Endothelial cell of umbilical vein (primary cell): ENCODE data around the gene SLC25A40. TPM values are rescaled to one million over a fixed set of nuclear protein-coding genes. Genes with fewer than 3 reads are reported as not detected.

ENCODE experiments used
- BruUV-seq: library from RNA; stranded (reverse); fragments of 400-500 nt; replicated peaks from 2 replicates; lab custom pipeline; 2021; lab: Mats Ljungman, UMichigan
- CTCF ChIA-PET: fragments of 300-600, 350-600 bp; sonication (Branson Sonifier 250); formaldehyde crosslinking; loops from one replicate; lab custom pipeline; 2021; ENCODE audit warnings: antibody characterized with exemption, inconsistent platforms; lab: Charles Lee
- POLR2A ChIA-PET: fragments of 300-600, 350-600 bp; sonication (Branson Sonifier 250); formaldehyde crosslinking; loops from one replicate; lab custom pipeline; 2021; ENCODE audit warnings: antibody characterized with exemption, inconsistent platforms; lab: Charles Lee
- DNase-seq: peaks from one replicate; pipeline ENCODE4 v3.0.0-alpha.2; 2011; ENCODE audit warnings: low read depth, low spot score
- FAIRE-seq: peaks from 2 replicates; lab custom pipeline; 2011; peaks lifted over from hg19 to GRCh38; lab: Jason Lieb, UNC
- H2AFZ ChIP-seq: 2 replicates; pipeline ENCODE4 v1.6.0; 2012; ENCODE audit warnings: low read depth, low read length, control low read depth, inconsistent platforms
- H3K27ac ChIP-seq: 2 replicates; pipeline ENCODE4 v1.5.1; 2011; ENCODE audit warnings: low read depth, mild to moderate bottlenecking, control low read depth, low read length, moderate library complexity; ENCODE audit not compliant: insufficient read depth
- H3K27me3 ChIP-seq, 2 experiments: 2 replicates each; pipeline versions ENCODE4 v1.6.0 to v1.6.1; 2011; ENCODE audit warnings: low read length in 2 of 2, mixed read lengths in 1 of 2; ENCODE audit not compliant: control insufficient read depth in 2 of 2, insufficient read depth in 2 of 2
- H3K36me3 ChIP-seq, 2 experiments: 2 replicates in 1 of 2; 3 replicates in 1 of 2; pipeline ENCODE4 v1.5.1; 2011; ENCODE audit warnings: low read length in 2 of 2, mild to moderate bottlenecking in 1 of 2, moderate library complexity in 1 of 2; ENCODE audit not compliant: control insufficient read depth in 2 of 2, insufficient read depth in 2 of 2; ENCODE audit errors: extremely low read depth in 1 of 2
- H3K4me1 ChIP-seq: 3 replicates; pipeline ENCODE4 v1.5.1; 2011; ENCODE audit warnings: mild to moderate bottlenecking, low read length; ENCODE audit not compliant: control insufficient read depth, insufficient read depth; ENCODE audit errors: extremely low read depth
- H3K4me2 ChIP-seq: 2 replicates; pipeline ENCODE4 v1.6.1; 2011; ENCODE audit warnings: low read length, control low read depth, mixed read lengths; ENCODE audit not compliant: insufficient read depth
- H3K4me3 ChIP-seq, 3 experiments: fragments of 200-600 bp in 1 of 3; sonication (generic), shearing (Covaris generic) in 1 of 3; replicated peaks in 1 of 3; 2 replicates each; pipeline ENCODE4 v1.5.1; 2011 to 2016; ENCODE audit warnings: control low read depth in 3 of 3, low read length in 3 of 3, mild to moderate bottlenecking in 2 of 3, inconsistent platforms in 1 of 3, low read depth in 1 of 3, moderate library complexity in 1 of 3; ENCODE audit not compliant: insufficient read depth in 1 of 3
- H3K79me2 ChIP-seq: 2 replicates; pipeline ENCODE4 v1.6.0; 2012; ENCODE audit warnings: low read length, inconsistent platforms; ENCODE audit not compliant: control insufficient read depth, insufficient read depth
- H3K9ac ChIP-seq: replicated peaks from 2 replicates; pipeline ENCODE3; 2011; ENCODE audit warnings: low read length, control low read depth; ENCODE audit not compliant: insufficient read depth; ENCODE audit errors: extremely low read depth
- H3K9me1 ChIP-seq: replicated peaks from 3 replicates; pipeline ENCODE4 v1.6.0; 2011; ENCODE audit warnings: mild to moderate bottlenecking, low read length; ENCODE audit not compliant: control insufficient read depth, insufficient read depth; ENCODE audit errors: extremely low read depth
- H3K9me3 ChIP-seq: replicated peaks from 2 replicates; pipeline ENCODE4 v1.5.1; 2012; ENCODE audit warnings: low read length, inconsistent platforms; ENCODE audit not compliant: control insufficient read depth, insufficient read depth
- H4K20me1 ChIP-seq: replicated peaks from 2 replicates; pipeline ENCODE3; 2011; ENCODE audit warnings: mild to moderate bottlenecking, low read length; ENCODE audit not compliant: control insufficient read depth, insufficient read depth; ENCODE audit errors: extremely low read depth
- CTCF ChIP-seq, 2 donors: IDR thresholded peaks; 1 replicate in 1 of 2; 2 replicates in 1 of 2; pipeline ENCODE4 v1.5.1; 2011; ENCODE audit warnings: low read length in 2 of 2, mild to moderate bottlenecking in 2 of 2, moderate library complexity in 2 of 2, control low read depth in 1 of 2, inconsistent platforms in 1 of 2, low read depth in 1 of 2; ENCODE audit not compliant: insufficient read depth in 1 of 2; ENCODE audit errors: extremely low read depth in 1 of 2
- EZH2 ChIP-seq: IDR thresholded peaks from 2 replicates; pipeline ENCODE4 v1.6.1; 2012; ENCODE audit warnings: borderline replicate concordance, low read depth, mild to moderate bottlenecking, moderate library complexity, low read length, inconsistent platforms; ENCODE audit not compliant: severe bottlenecking
- FOS ChIP-seq: IDR thresholded peaks from 2 replicates; pipeline ENCODE4 v1.6.1; 2011; ENCODE audit warnings: mild to moderate bottlenecking, low read length, moderate library complexity, borderline replicate concordance; ENCODE audit not compliant: insufficient read depth
- GATA2 ChIP-seq: IDR thresholded peaks from 2 replicates; pipeline ENCODE4 v1.7.0; 2011; ENCODE audit warnings: low read depth, mild to moderate bottlenecking, moderate library complexity, mixed read lengths, low read length; ENCODE audit not compliant: insufficient read length, insufficient read depth
- JUN ChIP-seq: IDR thresholded peaks from 2 replicates; pipeline ENCODE4 v1.6.1; 2011; ENCODE audit warnings: borderline replicate concordance, low read depth; ENCODE audit not compliant: insufficient read length, insufficient read depth
- MYC ChIP-seq: IDR thresholded peaks from one replicate; pipeline ENCODE4 v1.6.1; 2011; ENCODE audit warnings: mild to moderate bottlenecking, low read depth, low read length
- POLR2AphosphoS5 ChIP-seq: IDR thresholded peaks from 2 replicates; pipeline ENCODE4 v1.6.1; 2012; ENCODE audit warnings: low read depth, mild to moderate bottlenecking, control low read depth, low read length, moderate library complexity; ENCODE audit not compliant: insufficient read depth
- dilution Hi-C: fragments of 300-500 bp; cut with MboI; formaldehyde crosslinking; loops from one replicate; pipeline ENCODE4 v1.15.0; 2019; ENCODE audit warnings: low sequenced_read_pairs; ENCODE audit not compliant: extremely low pct_ligation_motif_present
- intact Hi-C: fragments of 100-400 bp; cut with micrococcal nuclease; formaldehyde crosslinking; loops from one replicate; pipeline ENCODE4 v1.10.0; 2022
- polyA plus RNA-seq, 4 experiments: library from polyadenylated mRNA; depleted of rRNA in 3 of 4; stranded (reverse) in 3 of 4; unstranded in 1 of 4; fragments of >200 nt; gene quantifications; 2 replicates each; pipeline versions ENCODE4 v1.2.1 to v1.2.3, GENCODE V29; 2011 to 2012; ENCODE audit warnings: missing spikeins in 1 of 4
- total RNA-seq: library from RNA; stranded (reverse); gene quantifications from 2 replicates; pipeline ENCODE4 v1.2.3, GENCODE V29; 2021
- TF ChIP-seq, protein P1 (sequence below): IDR thresholded peaks from 2 replicates; pipeline ENCODE4 v1.6.1; 2011; ENCODE audit not compliant: insufficient read depth, insufficient read length

Gene SLC25A40
- total and polyA plus RNA-seq, 2 donors (not counting 3 experiments of a cell fraction or from before 2014, with no cell fraction given) = 7.1 to 17.1 TPM

DNA sequence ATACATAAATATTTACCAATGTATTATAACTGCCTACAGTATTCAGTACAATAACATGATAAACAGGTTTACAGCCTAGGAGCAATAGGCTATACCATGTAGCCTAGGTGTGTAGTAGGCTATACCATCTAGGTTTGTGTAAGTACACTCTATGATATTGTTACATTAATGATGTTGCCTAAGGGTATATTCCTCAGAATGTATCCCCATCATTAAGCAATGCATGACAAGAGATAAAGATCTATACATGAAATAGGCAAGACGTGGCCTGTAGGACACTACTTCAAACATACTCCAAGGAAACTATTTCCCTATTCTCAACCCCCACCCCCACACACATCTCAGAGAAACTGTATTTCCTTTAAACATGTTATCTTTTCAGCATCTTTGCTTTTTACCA lies 42.6 kb upstream of the SLC25A40 start:
- no peak overlapping the region for H3K4me2 ChIP-seq
- H3K79me2 ChIP-seq = no peaks in the 10 kb centered on the region
- no peak overlapping the region for H3K9ac ChIP-seq
- CTCF ChIA-PET = interaction anchor here (2.4 kb wide), 1 partner anchor 193 kb away, joined by 5 read pairs; no protein-coding TSS in a partner anchor
- intact Hi-C loops = no loop called here
- H2AFZ ChIP-seq = no peak overlapping the region
- DNase-seq (no peak), FAIRE-seq (no peak)
- H3K27ac ChIP-seq = no peak overlapping the region
- POLR2A ChIA-PET = no interaction called here
- H3K27me3 ChIP-seq = no peaks in the 10 kb centered on the region
- dilution Hi-C loops = no loop called here
- H3K9me1 ChIP-seq = no peaks in the 10 kb centered on the region
- no peak overlapping the region for H3K4me3 ChIP-seq
- no peaks in the 10 kb centered on the region for H4K20me1 ChIP-seq
- no peaks in the 10 kb centered on the region for H3K36me3 ChIP-seq
- no TSS peak for BruUV-seq
- no peaks in the 10 kb centered on the region for H3K4me1 ChIP-seq
- TF ChIP-seq GATA2 = no peak
- no peak for TF ChIP-seq EZH2
- no peak for TF ChIP-seq MYC
- TF ChIP-seq CTCF (IDR thresholded peaks at IDR 0.05; ENCODE audit: extremely low read depth in 1 of 2, insufficient read depth in 1 of 2, low read depth in 1 of 2, low read length in 2 of 2) = no peak
- TF ChIP-seq, protein P1, sequence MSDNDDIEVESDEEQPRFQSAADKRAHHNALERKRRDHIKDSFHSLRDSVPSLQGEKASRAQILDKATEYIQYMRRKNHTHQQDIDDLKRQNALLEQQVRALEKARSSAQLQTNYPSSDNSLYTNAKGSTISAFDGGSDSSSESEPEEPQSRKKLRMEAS = no peak
- TF ChIP-seq FOS = no peak
- no peak for TF ChIP-seq JUN
- no peak for TF ChIP-seq POLR2AphosphoS5
- H3K9me3 ChIP-seq = no peaks in the 10 kb centered on the region
